Trophoblast cell (in vitro differentiated cells and primary cell): ENCODE measurements around the gene TMEM223.

ENCODE experiments used
- DNase-seq, 2 donors: peaks; one replicate each; pipeline ENCODE4 v3.0.0-alpha.2; 2016
- H2AFZ ChIP-seq: 2 replicates; pipeline ENCODE4 v1.6.1; 2013; ENCODE audit warnings: low read length, moderate library complexity, mild to moderate bottlenecking; ENCODE audit not compliant: insufficient read depth, poor library complexity
- H2AK5ac ChIP-seq: 2 replicates; pipeline ENCODE4 v1.6.1; 2013; ENCODE audit warnings: mild to moderate bottlenecking, low read length
- H2BK120ac ChIP-seq: 2 replicates; pipeline ENCODE4 v1.6.1; 2013; ENCODE audit warnings: low read length, mild to moderate bottlenecking, moderate library complexity; ENCODE audit not compliant: insufficient read depth, poor library complexity
- H2BK12ac ChIP-seq: 2 replicates; pipeline ENCODE4 v1.6.1; 2013; ENCODE audit warnings: mild to moderate bottlenecking, low read length, moderate library complexity
- H2BK5ac ChIP-seq: 2 replicates; pipeline ENCODE4 v1.6.1; 2013; ENCODE audit warnings: low read length, low read depth, moderate library complexity, mild to moderate bottlenecking; ENCODE audit not compliant: poor library complexity
- H3K14ac ChIP-seq: 2 replicates; pipeline ENCODE4 v1.6.1; 2013; ENCODE audit warnings: mild to moderate bottlenecking, low read length
- H3K18ac ChIP-seq: 2 replicates; pipeline ENCODE4 v1.6.1; 2013; ENCODE audit warnings: mild to moderate bottlenecking, low read length
- H3K23ac ChIP-seq: 2 replicates; pipeline ENCODE4 v1.6.1; 2013; ENCODE audit warnings: low read length
- H3K27ac ChIP-seq: 2 replicates; pipeline ENCODE4 v1.5.1; 2013; ENCODE audit warnings: low read depth, mild to moderate bottlenecking, inconsistent platforms, low read length, moderate library complexity
- H3K27me3 ChIP-seq: 2 replicates; pipeline ENCODE4 v1.6.1; 2013; ENCODE audit warnings: inconsistent platforms, mild to moderate bottlenecking, low read length, moderate library complexity; ENCODE audit not compliant: insufficient read depth
- H3K36me3 ChIP-seq, 2 experiments: 1 replicate in 1 of 2; 2 replicates in 1 of 2; pipeline ENCODE4 v1.6.1; 2013; ENCODE audit warnings: low read length in 2 of 2, mild to moderate bottlenecking in 2 of 2, moderate library complexity in 1 of 2; ENCODE audit not compliant: insufficient read depth in 2 of 2, control insufficient read depth in 1 of 2
- H3K4ac ChIP-seq: 2 replicates; pipeline ENCODE4 v1.6.1; 2013; ENCODE audit warnings: low read depth, mild to moderate bottlenecking, low read length, moderate library complexity
- H3K4me1 ChIP-seq, 2 experiments: 1 replicate in 1 of 2; 2 replicates in 1 of 2; pipeline ENCODE4 v1.6.1; 2013; ENCODE audit warnings: low read length in 2 of 2, mild to moderate bottlenecking in 2 of 2, moderate library complexity in 1 of 2; ENCODE audit not compliant: insufficient read depth in 2 of 2, control insufficient read depth in 1 of 2
- H3K4me2 ChIP-seq: 2 replicates; pipeline ENCODE4 v1.6.1; 2013; ENCODE audit warnings: inconsistent platforms, mild to moderate bottlenecking, low read length, moderate library complexity
- H3K4me3 ChIP-seq: 2 replicates; pipeline ENCODE4 v1.5.1; 2013; ENCODE audit warnings: mild to moderate bottlenecking, low read depth, low read length, inconsistent platforms
- H3K79me1 ChIP-seq: one replicate; pipeline ENCODE4 v1.6.1; 2013; ENCODE audit warnings: low read length
- H3K79me2 ChIP-seq: 2 replicates; pipeline ENCODE4 v1.6.1; 2013; ENCODE audit warnings: low read length, mild to moderate bottlenecking; ENCODE audit not compliant: control insufficient read depth, insufficient read depth, poor library complexity
- H3K9ac ChIP-seq: 2 replicates; pipeline ENCODE4 v1.6.1; 2013; ENCODE audit warnings: mild to moderate bottlenecking, low read length
- H3K9me3 ChIP-seq: 2 replicates; pipeline ENCODE4 v1.6.1; 2013; ENCODE audit warnings: low read depth, mild to moderate bottlenecking, control low read depth, inconsistent platforms, low read length; ENCODE audit not compliant: insufficient read depth
- H4K12ac ChIP-seq: 2 replicates; pipeline ENCODE4 v1.6.1; 2013; ENCODE audit warnings: low read depth, mild to moderate bottlenecking, low read length, moderate library complexity
- H4K8ac ChIP-seq: 2 replicates; pipeline ENCODE4 v1.6.1; 2013; ENCODE audit warnings: low read depth, mild to moderate bottlenecking, low read length, moderate library complexity
- H4K91ac ChIP-seq: one replicate; pipeline ENCODE4 v1.6.1; 2013; ENCODE audit warnings: low read depth, mild to moderate bottlenecking, low read length, moderate library complexity
- WGBS: extraction: QIAGEN DNeasy Blood & Tissue Kit; methylation state at CpG from one replicate; pipeline ENCODE4 v1.1.7; 2013; ENCODE audit warnings: missing lambda C conversion rate; ENCODE audit not compliant: insufficient read length, insufficient coverage; ENCODE audit errors: extremely low coverage; 5-methylcytosine and 5-hydroxymethylcytosine counted together

TMEM223 gene

GRCh38 chr11:62788991-62789390 lies 2.8 kb downstream of the TMEM223 start:
- H3K4me1 ChIP-seq, result peaks cover 5 to 9% of the 10 kb centered on the region in 2 experiments
- no peak overlapping the region for H3K14ac ChIP-seq
- peak overlapping the region; percentile 1 for H4K8ac ChIP-seq
- H3K27me3 ChIP-seq, result no peaks in the 10 kb centered on the region
- no CpG with 5 or more reads among the region's 5 CpGs for WGBS
- H3K79me2 ChIP-seq, result peaks cover 21% of the 10 kb centered on the region
- H3K79me1 ChIP-seq, result peaks cover 16% of the 10 kb centered on the region
- H3K36me3 ChIP-seq, result peaks cover 30 to 31% of the 10 kb centered on the region in 2 experiments
- no peak overlapping the region for H2AK5ac ChIP-seq
- no peak overlapping the region for H3K23ac ChIP-seq
- no peak overlapping the region for H3K9ac ChIP-seq
- no peak overlapping the region for H2AFZ ChIP-seq
- no peak overlapping the region for H2BK12ac ChIP-seq
- no peak overlapping the region for H3K4me2 ChIP-seq
- H4K12ac ChIP-seq, result no peak overlapping the region
- H3K4ac ChIP-seq, result peak overlapping the region; percentile 69
- H3K4me3 ChIP-seq, result no peak overlapping the region
- H2BK5ac ChIP-seq, result no peak overlapping the region
- no peak for DNase-seq
- no peak overlapping the region for H2BK120ac ChIP-seq
- H3K27ac ChIP-seq, result no peak overlapping the region
- H4K91ac ChIP-seq, result no peak overlapping the region
- H3K18ac ChIP-seq, result no peak overlapping the region
- peaks cover 2% of the 10 kb centered on the region for H3K9me3 ChIP-seq

GRCh38 chr11:62787005-62787759 lies 4.6 kb downstream of the TMEM223 start, which contains the start of gene TMEM179B:
TSS of gene TMEM179B (plus strand) at chr11:62787402. CDS start at chr11:62787432, 30 bp downstream.
- peaks cover 24 to 29% of the 10 kb centered on the region in 2 experiments for H3K36me3 ChIP-seq
- peak within 1 kb of the TSS; percentile 89 for H3K4me2 ChIP-seq
- H2BK5ac ChIP-seq, result peak within 1 kb of the TSS; percentile 83
- H4K12ac ChIP-seq, result peak within 1 kb of the TSS; percentile 94
- H3K4ac ChIP-seq, result peak within 1 kb of the TSS; percentile 87
- H3K27ac ChIP-seq, result peak within 1 kb of the TSS; percentile 91
- H3K27me3 ChIP-seq, result no peaks in the 10 kb centered on the region
- H2AK5ac ChIP-seq, result peak within 1 kb of the TSS; percentile 98
- H3K4me1 ChIP-seq, result peaks cover under 1 to 5% of the 10 kb centered on the region in 2 experiments
- peak within 1 kb of the TSS; percentile 92 for H4K91ac ChIP-seq
- H3K4me3 ChIP-seq, result peak within 1 kb of the TSS; percentile 92
- peak within 1 kb of the TSS; percentile 89 for H3K9ac ChIP-seq
- H3K79me2 ChIP-seq, result peaks cover 21% of the 10 kb centered on the region
- H3K23ac ChIP-seq, result no peak within 1 kb of the TSS
- H2AFZ ChIP-seq, result peak within 1 kb of the TSS; percentile 86
- peaks cover 16% of the 10 kb centered on the region for H3K79me1 ChIP-seq
- peak; percentile 99 to 100 for DNase-seq
- H2BK120ac ChIP-seq, result peak within 1 kb of the TSS; percentile 77
- peak within 1 kb of the TSS; percentile 40 for H2BK12ac ChIP-seq
- peaks cover 4% of the 10 kb centered on the region for H3K9me3 ChIP-seq
- WGBS, result no CpG with 5 or more reads among the region's 88 CpGs
- H3K14ac ChIP-seq, result peak within 1 kb of the TSS; percentile 94
- H4K8ac ChIP-seq, result peak within 1 kb of the TSS; percentile 98
- peak within 1 kb of the TSS; percentile 98 for H3K18ac ChIP-seq

- Histone ChIP-seq H2AFZ (peak overlapping the region; percentile 86), H3K4me2 (peak overlapping the region; percentile 89), H3K4me1 (peaks cover 0 to 4% of the 10 kb centered on the region in 2 experiments), H3K9ac (peak overlapping the region; percentile 77), H2AK5ac (peak overlapping the region; percentile 77), H3K27ac (peak overlapping the region; percentile 91), H2BK120ac (peak overlapping the region; percentile 77), H4K8ac (peak overlapping the region; percentile 87), H3K9me3 (peaks cover 6% of the 10 kb centered on the region), H3K4ac (peak overlapping the region; percentile 73), H3K79me1 (peaks cover 13% of the 10 kb centered on the region), H3K23ac (no peak overlapping the region), H4K91ac (peak overlapping the region; percentile 92), H3K36me3 (peaks cover 28 to 33% of the 10 kb centered on the region in 2 experiments), H2BK5ac (peak overlapping the region; percentile 83), H3K18ac (peak overlapping the region; percentile 82), H4K12ac (peak overlapping the region; percentile 74), H2BK12ac (peak overlapping the region; percentile 40), H3K79me2 (peaks cover 18% of the 10 kb centered on the region), H3K27me3 (no peaks in the 10 kb centered on the region), H3K14ac (peak overlapping the region; percentile 94), H3K4me3 (peak overlapping the region; percentile 92)
- DNase-seq, result peak; percentile 86 to 95
- no CpG with 5 or more reads among the region's 51 CpGs for WGBS
These were observed 5.3 kb downstream of the TMEM223 start for GRCh38 chr11:62786318-62787004.

- Histone ChIP-seq H3K9ac (no peak overlapping the region), H2AK5ac (no peak overlapping the region), H4K8ac (no peak overlapping the region), H3K14ac (no peak overlapping the region), H2BK120ac (no peak overlapping the region), H3K4me2 (no peak overlapping the region), H2AFZ (no peak overlapping the region), H3K79me2 (peaks cover 10% of the 10 kb centered on the region), H3K79me1 (peaks cover 11% of the 10 kb centered on the region), H3K4me1 (no peaks in the 10 kb centered on the region), H2BK5ac (no peak overlapping the region), H3K9me3 (peaks cover 6% of the 10 kb centered on the region), H3K18ac (no peak overlapping the region), H3K4ac (no peak overlapping the region), H3K27me3 (no peaks in the 10 kb centered on the region), H4K91ac (no peak overlapping the region), H3K4me3 (peak overlapping the region; percentile 36), H2BK12ac (no peak overlapping the region), H3K27ac (no peak overlapping the region), H4K12ac (no peak overlapping the region), H3K23ac (no peak overlapping the region), H3K36me3 (peaks cover 25 to 31% of the 10 kb centered on the region in 2 experiments)
- no CpG with 5 or more reads among the region's 7 CpGs for WGBS
- DNase-seq, result no peak
These were observed 9.1 kb downstream of the TMEM223 start for GRCh38 chr11:62782753-62783152.
